Aorta (tissue), 5 donors: ENCODE data around the gene CHADL. TPM values are rescaled to one million over a fixed set of nuclear protein-coding genes. Genes with fewer than 3 reads are reported as not detected.

ENCODE experiments used
- ATAC-seq: fragments of 200-7000 bp; cut with Tn5 transposase; one replicate; pipeline ENCODE4 v1.9.1; 2022; ENCODE audit warnings: moderate library complexity; ENCODE audit not compliant: low FRiP score
- DNase-seq, 2 donors: peaks; one replicate each; pipeline ENCODE4 v3.0.0-alpha.2; 2020
- H3K27ac ChIP-seq, 2 donors: one replicate each; pipeline ENCODE4 v1.5.1; 2013; ENCODE audit warnings: low read length in 2 of 2, mild to moderate bottlenecking in 2 of 2, moderate library complexity in 2 of 2, control low read depth in 1 of 2, inconsistent platforms in 1 of 2, low read depth in 1 of 2
- H3K27me3 ChIP-seq, 2 donors: one replicate each; pipeline ENCODE4 v1.6.1; 2013; ENCODE audit warnings: control low read depth in 1 of 2, low read length in 1 of 2, mild to moderate bottlenecking in 1 of 2, moderate library complexity in 1 of 2; ENCODE audit not compliant: insufficient read depth in 2 of 2, control insufficient read depth in 1 of 2
- H3K36me3 ChIP-seq, 2 donors: one replicate each; pipeline ENCODE4 v1.6.1; 2013; ENCODE audit warnings: control low read depth in 1 of 2, low read length in 1 of 2, mild to moderate bottlenecking in 1 of 2; ENCODE audit not compliant: insufficient read depth in 2 of 2, control insufficient read depth in 1 of 2
- H3K4me1 ChIP-seq, 2 donors: one replicate each; pipeline ENCODE4 v1.6.1; 2013; ENCODE audit warnings: low read length in 2 of 2, control low read depth in 1 of 2, mild to moderate bottlenecking in 1 of 2, moderate library complexity in 1 of 2; ENCODE audit not compliant: insufficient read depth in 2 of 2, control insufficient read depth in 1 of 2
- H3K4me3 ChIP-seq, 2 donors: one replicate each; pipeline ENCODE4 v1.5.1; 2013; ENCODE audit warnings: low read length in 2 of 2, control low read depth in 1 of 2, mild to moderate bottlenecking in 1 of 2
- H3K9me3 ChIP-seq: one replicate; pipeline ENCODE4 v1.6.1; 2013; ENCODE audit warnings: mild to moderate bottlenecking, low read length; ENCODE audit not compliant: control insufficient read depth
- whole genome bisulfite sequencing, 2 donors: extraction: QIAGEN DNeasy Blood & Tissue Kit; methylation state at CpG; one replicate each; pipeline ENCODE4 v1.1.7; 2013; 5-methylcytosine and 5-hydroxymethylcytosine counted together
- intact Hi-C, 2 donors: fragments of 100-400 bp; cut with DNase I; formaldehyde crosslinking; loops; one replicate each; pipeline versions ENCODE4 v1.14.2 to v1.15.0; 2022
- long read RNA-seq, 2 donors: library from polyadenylated mRNA; unstranded; transcript quantifications; one replicate each; pipeline ENCODE4 v2.0.0, GENCODE V29; 2020 to 2021
- polyA plus RNA-seq, 2 donors: library from polyadenylated mRNA; stranded (reverse); fragments of 200-250 nt; gene quantifications; one replicate each; pipeline ENCODE4 v1.2.3, GENCODE V29; 2013
- total RNA-seq, 2 donors: library from RNA; stranded (reverse); fragmentation: NEBNext Ultra II Directional; extraction: Animal tissue kit (Norgen Biotek cat#: 25700); gene quantifications; one replicate each; pipeline ENCODE4 v1.2.1, GENCODE V29; 2021
- donor health status: healthy with polysubstance abuse.
- donor health status: Bipolar disorder and iron deficiency.
- donor health status: DM: no; HTN: no; CAD: no.
- donor health status: DM: no; HTN: no; CAD: no.
- donor health status: DM: yes; HTN: yes; CAD: no.

CHADL gene, protein sequence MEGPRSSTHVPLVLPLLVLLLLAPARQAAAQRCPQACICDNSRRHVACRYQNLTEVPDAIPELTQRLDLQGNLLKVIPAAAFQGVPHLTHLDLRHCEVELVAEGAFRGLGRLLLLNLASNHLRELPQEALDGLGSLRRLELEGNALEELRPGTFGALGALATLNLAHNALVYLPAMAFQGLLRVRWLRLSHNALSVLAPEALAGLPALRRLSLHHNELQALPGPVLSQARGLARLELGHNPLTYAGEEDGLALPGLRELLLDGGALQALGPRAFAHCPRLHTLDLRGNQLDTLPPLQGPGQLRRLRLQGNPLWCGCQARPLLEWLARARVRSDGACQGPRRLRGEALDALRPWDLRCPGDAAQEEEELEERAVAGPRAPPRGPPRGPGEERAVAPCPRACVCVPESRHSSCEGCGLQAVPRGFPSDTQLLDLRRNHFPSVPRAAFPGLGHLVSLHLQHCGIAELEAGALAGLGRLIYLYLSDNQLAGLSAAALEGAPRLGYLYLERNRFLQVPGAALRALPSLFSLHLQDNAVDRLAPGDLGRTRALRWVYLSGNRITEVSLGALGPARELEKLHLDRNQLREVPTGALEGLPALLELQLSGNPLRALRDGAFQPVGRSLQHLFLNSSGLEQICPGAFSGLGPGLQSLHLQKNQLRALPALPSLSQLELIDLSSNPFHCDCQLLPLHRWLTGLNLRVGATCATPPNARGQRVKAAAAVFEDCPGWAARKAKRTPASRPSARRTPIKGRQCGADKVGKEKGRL
- 1 to 10 TPM; 1.2 to 2.7 TPM for total RNA-seq
- polyA plus RNA-seq = 1 to 10 TPM in 1 of 2 donors, not detected in 1; 7.0 TPM
- long read RNA-seq, donor 1, partial matches to known transcripts = 9 of 11 reads
- long read RNA-seq, donor 1, other reads (novel, unspliced or antisense) = 2 of 11 reads
- long read RNA-seq, donor 2, partial matches to known transcripts = 4 of 6 reads
- long read RNA-seq, donor 2, other reads (novel, unspliced or antisense) = 2 of 6 reads

DNA sequence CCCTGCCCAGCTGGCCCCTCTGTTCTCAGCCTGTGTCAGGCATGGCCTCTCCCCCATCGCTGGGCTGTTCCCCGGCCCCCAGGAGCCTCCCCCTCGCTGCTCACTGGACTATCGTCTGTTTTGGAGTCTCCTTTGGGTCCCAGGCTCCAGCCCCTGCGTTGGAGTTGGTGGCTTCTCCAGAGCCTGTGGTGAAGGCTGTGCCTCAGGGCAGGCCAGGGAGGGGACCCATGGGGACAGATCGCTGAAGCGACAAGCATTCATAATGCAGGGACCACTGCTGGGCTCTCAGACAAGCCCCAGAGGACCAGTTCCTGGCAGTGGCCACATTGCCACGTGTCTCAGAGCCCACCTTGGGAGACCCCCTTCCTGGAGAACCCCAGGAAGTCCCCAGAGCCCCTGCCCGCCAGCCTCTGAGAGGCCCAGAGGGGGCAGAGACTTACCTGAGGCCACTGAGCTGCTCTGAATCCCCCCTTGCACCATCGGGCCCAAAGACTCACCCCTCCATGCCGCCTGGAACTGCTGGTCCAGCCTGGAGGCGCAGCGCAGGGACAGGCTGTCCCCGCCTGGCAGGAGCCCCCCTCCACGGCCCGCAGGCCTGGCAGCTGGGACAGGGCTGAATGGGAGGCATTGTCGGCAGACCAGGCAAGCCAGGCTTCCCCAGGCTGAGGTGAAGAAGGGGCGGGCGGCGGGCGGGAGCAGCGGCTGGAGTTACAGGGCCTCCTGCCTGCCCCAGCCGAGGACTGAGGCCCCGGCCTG lies at the start of gene CHADL:
Gene CHADL (minus strand): TSS at position 555 of the 756 bp plus-strand sequence. CDS start 50 bp downstream, at position 505.
- Histone ChIP-seq H3K4me1 (no peaks in the 10 kb centered on the region), H3K9me3 (no peaks in the 10 kb centered on the region), H3K36me3 (no peaks in the 10 kb centered on the region), H3K27me3 (no peaks in the 10 kb centered on the region), H3K4me3 (no peak within 1 kb of the TSS), H3K27ac (no peak within 1 kb of the TSS)
- intact Hi-C loops = no loop called here
- ATAC-seq (no peak), DNase-seq (no peak)
- WGBS, 2 donors = 62 to 67% methylated on average over 23 to 24 of the region's 24 CpGs

DNA sequence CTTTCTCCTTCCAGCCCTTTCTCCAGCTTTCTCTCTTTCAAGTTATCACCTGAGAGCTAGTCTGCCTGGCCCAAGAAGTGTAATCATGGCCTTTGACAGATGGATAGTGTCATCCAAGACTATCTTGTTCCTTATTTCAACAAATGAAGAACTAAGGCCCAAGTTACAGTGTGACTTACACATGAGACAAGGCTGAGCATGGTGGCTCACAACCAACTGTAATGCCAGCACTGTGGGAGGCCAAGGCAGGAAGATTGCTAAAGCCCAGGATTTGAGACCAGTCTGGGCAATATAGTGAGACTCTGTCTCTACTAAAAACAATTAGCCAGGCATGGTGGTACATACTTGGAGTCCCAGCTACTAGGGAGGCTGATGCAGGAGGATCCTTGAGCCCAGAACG lies 48.9 kb upstream of the CHADL start:
- ATAC-seq = no peak
- 95 to 96% methylated on average over 1 of the region's 1 CpG for WGBS, 2 donors

DNA sequence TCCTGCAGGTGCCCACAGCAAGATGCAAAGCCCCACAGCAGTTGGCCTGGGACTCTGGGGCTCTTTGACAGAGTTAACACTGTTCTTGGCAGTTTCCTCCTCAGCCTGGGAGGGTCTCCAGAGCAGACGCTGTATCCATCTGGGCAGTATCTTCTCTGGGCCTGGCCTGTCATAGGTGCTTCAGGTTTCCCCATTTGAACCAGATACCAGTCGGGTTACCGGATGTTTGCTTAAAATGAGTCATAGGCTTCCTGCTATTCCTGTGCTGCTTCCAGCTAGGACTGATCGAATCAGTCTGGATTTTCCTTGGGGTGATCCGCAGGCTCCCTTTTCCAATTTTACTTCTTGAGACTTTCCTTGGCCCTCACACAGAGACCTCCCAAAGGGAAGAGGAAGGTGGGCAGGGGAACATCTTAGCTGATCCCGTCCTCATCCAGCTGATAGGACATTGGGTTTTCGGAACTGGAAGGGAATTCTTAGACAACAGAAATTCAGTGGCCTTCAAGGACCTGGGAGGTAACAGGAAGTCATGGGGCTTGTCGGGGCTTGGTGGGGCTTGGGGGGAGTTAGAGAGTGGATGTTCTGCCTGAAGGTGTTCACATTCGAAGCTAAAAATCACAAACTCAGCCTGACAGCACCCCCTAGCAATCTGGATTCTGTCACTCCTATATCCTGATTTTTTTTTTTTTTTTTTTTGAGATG lies 47.7 kb upstream of the CHADL start:
- no peak overlapping the region for H3K4me3 ChIP-seq
- no peak for DNase-seq
- intact Hi-C loops = loop anchor here in 1 of 2 donors (10.0 kb wide), 1 partner anchor 236 kb away; no protein-coding TSS in a partner anchor
- H3K9me3 ChIP-seq = no peaks in the 10 kb centered on the region
- no peak for ATAC-seq
- WGBS, 2 donors = 36 to 46% methylated on average over 9 of the region's 9 CpGs
- no peaks in the 10 kb centered on the region for H3K27me3 ChIP-seq
- no peaks in the 10 kb centered on the region for H3K36me3 ChIP-seq
- no peaks in the 10 kb centered on the region for H3K4me1 ChIP-seq
- H3K27ac ChIP-seq = peak overlapping the region in 1 of 2 donors; percentile 86

More for the DNA sequence above, 48.9 kb upstream of the CHADL start:
- Histone ChIP-seq H3K4me1 (no peaks in the 10 kb centered on the region), H3K27ac (peak overlapping the region in 1 of 2 donors; percentile 35), H3K9me3 (no peaks in the 10 kb centered on the region), H3K4me3 (no peak overlapping the region), H3K36me3 (no peaks in the 10 kb centered on the region), H3K27me3 (no peaks in the 10 kb centered on the region)
- intact Hi-C loops = loop anchor here in 1 of 2 donors (10.0 kb wide), 1 partner anchor 235 kb away; no protein-coding TSS in a partner anchor
- no peak for DNase-seq

DNA sequence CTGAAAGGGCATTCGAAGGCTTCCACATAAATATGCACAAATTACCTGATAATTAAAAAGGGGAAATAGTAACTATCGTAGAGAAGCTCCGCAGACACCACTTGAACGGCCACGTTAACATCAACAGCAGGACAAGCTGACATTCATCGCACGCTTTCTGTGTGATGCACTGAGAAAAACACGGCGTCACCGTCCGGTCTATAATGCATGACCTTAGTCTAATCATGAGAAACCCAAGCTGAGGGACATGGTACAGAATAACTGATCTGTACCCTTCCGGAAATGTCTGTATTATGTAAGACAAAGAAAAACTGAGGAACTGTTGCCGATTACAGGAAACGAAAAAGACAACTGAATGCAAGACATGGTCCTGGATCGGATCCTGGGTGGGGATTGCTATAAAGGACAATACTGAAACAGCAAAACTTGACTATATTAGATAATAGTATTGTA lies 45.9 kb upstream of the CHADL start:
- ATAC-seq (no peak), DNase-seq (no peak)
- Histone ChIP-seq H3K9me3 (no peaks in the 10 kb centered on the region), H3K4me1 (no peaks in the 10 kb centered on the region), H3K4me3 (peak overlapping the region in 1 of 2 donors; percentile 78), H3K27me3 (no peaks in the 10 kb centered on the region), H3K36me3 (no peaks in the 10 kb centered on the region), H3K27ac (peak overlapping the region in 1 of 2 donors; percentile 37)
- 1 to 3% methylated on average over 15 of the region's 15 CpGs for WGBS, 2 donors
- intact Hi-C loops = loop anchor here in 1 of 2 donors (10.0 kb wide), 1 partner anchor 238 kb away; no protein-coding TSS in a partner anchor

DNA sequence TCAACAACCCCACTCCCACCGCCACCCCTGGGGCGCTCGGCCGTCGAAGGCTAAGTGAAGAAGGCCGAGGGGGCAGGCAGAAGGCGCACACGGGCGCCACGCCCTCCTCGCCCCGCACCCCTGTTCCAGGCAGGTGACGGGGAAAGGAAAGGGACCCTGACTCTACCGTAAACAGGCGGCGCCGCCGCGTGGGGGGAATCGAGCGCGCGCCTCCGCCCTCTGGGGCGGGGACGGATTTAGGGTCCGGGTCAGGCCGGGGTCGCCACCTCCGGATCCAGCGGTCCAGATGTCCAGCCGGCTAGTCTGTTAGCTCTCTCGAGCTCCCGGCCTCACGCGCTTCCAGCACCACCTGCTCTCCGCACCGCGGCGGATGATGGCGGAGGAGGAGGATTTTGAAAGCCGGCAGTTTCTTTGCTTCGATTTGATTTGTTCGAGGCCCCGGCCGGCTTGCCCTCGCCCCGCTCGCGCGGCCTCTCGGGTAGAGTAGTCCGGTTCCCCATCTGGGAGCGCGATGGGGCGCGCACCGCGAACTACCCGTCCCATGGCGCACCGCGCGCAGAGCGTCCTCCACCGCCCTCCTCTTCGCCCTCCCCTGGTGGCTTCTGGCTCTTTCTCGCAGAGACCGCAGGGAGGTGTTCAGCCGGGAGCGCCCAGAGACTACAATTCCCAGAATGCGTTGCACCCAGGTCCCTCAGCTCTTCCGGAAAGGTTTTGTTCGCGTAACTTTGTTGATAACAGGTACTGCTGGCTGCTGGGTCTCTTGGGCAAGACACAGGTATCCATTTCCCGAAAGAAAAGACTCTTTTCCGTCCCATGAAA lies 45.3 kb upstream of the CHADL start, which contains the start of gene RANGAP1:
Gene RANGAP1 (minus strand): TSS at position 368 of the 819 bp plus-strand sequence. CDS start 5,143 bp downstream, outside the sequence.
- Histone ChIP-seq H3K9me3 (no peaks in the 10 kb centered on the region), H3K36me3 (no peaks in the 10 kb centered on the region), H3K4me3 (peak within 1 kb of the TSS; percentile 53 to 78), H3K27me3 (no peaks in the 10 kb centered on the region), H3K27ac (peak within 1 kb of the TSS in 1 of 2 donors; percentile 37), H3K4me1 (no peaks in the 10 kb centered on the region)
- DNase-seq = peak; percentile 99
- intact Hi-C loops = loop anchor here in 1 of 2 donors (10.0 kb wide), 1 partner anchor 239 kb away; no protein-coding TSS in a partner anchor
- WGBS, 2 donors = 0% methylated on average over 73 to 77 of the region's 77 CpGs
- peak; percentile 100 for ATAC-seq

DNA sequence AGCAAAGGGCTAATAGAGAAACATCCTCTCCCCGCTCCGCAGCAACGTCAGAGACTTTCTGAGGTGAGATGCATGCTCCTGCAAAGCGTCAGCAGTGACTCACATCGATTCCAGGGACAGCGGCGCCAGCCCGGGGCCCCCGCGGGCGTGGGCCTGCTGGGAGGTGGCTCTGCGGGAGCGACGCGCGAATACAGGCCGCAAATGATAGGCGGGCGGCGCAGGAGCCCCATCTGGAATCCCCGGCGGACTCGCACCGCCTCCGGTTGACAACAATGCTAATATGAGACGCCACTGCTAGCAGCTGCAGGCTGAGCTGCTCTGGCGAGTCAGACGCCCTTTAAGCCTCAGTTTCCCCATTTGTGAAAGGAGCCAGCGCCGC lies 44.7 kb upstream of the CHADL start:
- Histone ChIP-seq H3K4me3 (peak overlapping the region; percentile 53 to 75), H3K4me1 (no peaks in the 10 kb centered on the region), H3K9me3 (no peaks in the 10 kb centered on the region), H3K36me3 (peaks cover 0 to 2% of the 10 kb centered on the region in 2 donors), H3K27ac (peak overlapping the region in 1 of 2 donors; percentile 18), H3K27me3 (no peaks in the 10 kb centered on the region)
- DNase-seq (peak; percentile 62 to 87), ATAC-seq (peak; percentile 40)
- WGBS, 2 donors = 0% methylated on average over 30 of the region's 30 CpGs
- intact Hi-C loops = loop anchor here in 1 of 2 donors (10.0 kb wide), 1 partner anchor 239 kb away; no protein-coding TSS in a partner anchor

DNA sequence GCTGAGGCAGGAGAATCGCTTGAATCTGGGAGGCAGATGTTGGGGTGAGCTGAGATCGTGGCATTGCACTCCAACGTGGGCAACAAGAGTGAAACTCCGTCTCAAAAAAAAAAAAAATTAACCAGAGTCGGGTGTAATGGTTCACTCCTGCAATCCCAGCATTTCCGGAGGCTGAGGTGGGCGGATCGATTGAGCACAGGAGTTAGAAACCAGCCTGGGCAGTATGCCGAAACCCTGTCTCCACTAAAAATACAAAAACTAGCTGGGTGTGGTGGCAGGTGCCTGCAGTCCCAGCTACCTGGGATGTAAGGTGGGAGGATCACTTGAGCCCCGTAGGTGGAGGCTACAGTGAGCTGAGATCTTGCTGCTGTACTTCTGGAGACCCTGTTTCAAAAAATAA lies 43.7 kb upstream of the CHADL start:
- 91% methylated on average over 10 of the region's 10 CpGs for WGBS, 2 donors

More for the DNA sequence above, 43.7 kb upstream of the CHADL start:
- Histone ChIP-seq H3K9me3 (no peaks in the 10 kb centered on the region), H3K4me1 (no peaks in the 10 kb centered on the region), H3K4me3 (no peak overlapping the region), H3K27me3 (no peaks in the 10 kb centered on the region), H3K27ac (no peak overlapping the region), H3K36me3 (peaks cover 0 to 3% of the 10 kb centered on the region in 2 donors)
- DNase-seq (no peak), ATAC-seq (no peak)
- intact Hi-C loops = loop anchor here in 1 of 2 donors (10.0 kb wide), 1 partner anchor 240 kb away; no protein-coding TSS in a partner anchor
